ENCODE data around the gene PRLH.

PRLH gene

GRCh38 chr2:237538001-237538720 lies 28.2 kb upstream of the PRLH start:
- TF ChIP-seq CTCF (IDR thresholded peaks at IDR 0.05; ENCODE audit: control extremely low read depth, extremely low read depth, low read depth, missing control alignments), result no peak
- POLR2A ChIA-PET, result no interaction called here
- no peak for DNase-seq (ENCODE audit: extremely low spot score)
- CTCF ChIA-PET, result no interaction called here

GRCh38 chr2:237538901-237539300 lies 27.5 kb upstream of the PRLH start:
- CTCF ChIA-PET, result interaction anchor here (1.2 kb wide), 1 partner anchor 10 kb away, joined by 3 read pairs; no protein-coding TSS in a partner anchor
- POLR2A ChIA-PET, result no interaction called here
- DNase-seq (ENCODE audit: extremely low spot score), result no peak
- TF ChIP-seq CTCF (IDR thresholded peaks at IDR 0.05; ENCODE audit: control extremely low read depth, extremely low read depth, low read depth, missing control alignments), result no peak

GRCh38 chr2:237539681-237540080 lies 26.7 kb upstream of the PRLH start:
- no peak for DNase-seq (ENCODE audit: extremely low spot score)
- ChIA-PET POLR2A (no interaction called here), CTCF (interaction anchor here (1.1 to 3.3 kb wide), 4 partner anchors 9 to 32 kb away, joined by 3 to 19 read pairs (median 10); no protein-coding TSS in a partner anchor)
- no peak for TF ChIP-seq CTCF (IDR thresholded peaks at IDR 0.05; ENCODE audit: control extremely low read depth, extremely low read depth, low read depth, missing control alignments)

GRCh38 chr2:237540223-237540775 lies 26.1 kb upstream of the PRLH start:
- no peak for TF ChIP-seq CTCF (IDR thresholded peaks at IDR 0.05; ENCODE audit: control extremely low read depth, extremely low read depth, low read depth, missing control alignments)
- no peak for DNase-seq (ENCODE audit: extremely low spot score)
- POLR2A ChIA-PET, result no interaction called here
- CTCF ChIA-PET, result interaction anchor here (1.1 to 3.3 kb wide), 4 partner anchors 8 to 31 kb away, joined by 3 to 19 read pairs (median 10); no protein-coding TSS in a partner anchor

GRCh38 chr2:237540823-237541222 lies 25.6 kb upstream of the PRLH start:
- no peak for TF ChIP-seq CTCF (IDR thresholded peaks at IDR 0.05; ENCODE audit: control extremely low read depth, extremely low read depth, low read depth, missing control alignments)
- ChIA-PET POLR2A (no interaction called here), CTCF (interaction anchor here (0.7 to 3.3 kb wide), 5 partner anchors 8 to 31 kb away, joined by 3 to 19 read pairs (median 3); no protein-coding TSS in a partner anchor)
- no peak for DNase-seq (ENCODE audit: extremely low spot score)

GRCh38 chr2:237541243-237541642 lies 25.1 kb upstream of the PRLH start:
- ChIA-PET CTCF (interaction anchor here (0.7 to 3.3 kb wide), 5 partner anchors 8 to 31 kb away, joined by 3 to 19 read pairs (median 3); no protein-coding TSS in a partner anchor), POLR2A (no interaction called here)
- TF ChIP-seq CTCF (IDR thresholded peaks at IDR 0.05; ENCODE audit: control extremely low read depth, extremely low read depth, low read depth, missing control alignments), result no peak
- no peak for DNase-seq (ENCODE audit: extremely low spot score)

Measured in GM10248 (cell line).